Stimulated activated CD4-positive, alpha-beta T cell treated with anti-CD3 and anti-CD28 coated beads, Interleukin-4, amount 100 ng/mL, for 24 hours (primary cell): ENCODE results near the gene INPP5B.
"Not testable (repeated sequence)": the region's sequence is repeated elsewhere in the genome, so short reads cannot be mapped to it uniquely, and the experiment has no call there.

ENCODE experiments used
- DNase-seq: peaks from one replicate; pipeline ENCODE4 v3.0.0-alpha.2; 2020

The INPP5B gene

DNA sequence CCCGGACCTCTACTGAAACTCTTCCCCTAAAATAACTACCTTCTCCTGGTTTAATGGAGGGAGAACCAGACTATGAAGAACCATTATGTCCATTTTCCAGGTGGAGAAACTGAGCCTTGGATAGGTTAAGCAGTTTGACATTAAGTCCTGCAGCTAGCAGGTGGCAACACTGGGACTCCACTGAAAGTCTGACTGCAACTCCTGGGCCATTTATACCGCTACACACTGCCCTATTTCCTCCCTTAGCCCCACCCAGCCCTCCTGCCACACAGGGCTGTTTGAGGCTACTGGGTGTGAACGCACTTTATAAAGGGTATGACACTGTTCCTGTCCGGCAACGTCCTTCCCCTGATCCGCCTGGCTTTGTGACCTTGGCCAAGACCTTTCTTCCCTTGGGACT lies 511 bp upstream of the INPP5B start:
- DNase-seq, result no peak

DNA sequence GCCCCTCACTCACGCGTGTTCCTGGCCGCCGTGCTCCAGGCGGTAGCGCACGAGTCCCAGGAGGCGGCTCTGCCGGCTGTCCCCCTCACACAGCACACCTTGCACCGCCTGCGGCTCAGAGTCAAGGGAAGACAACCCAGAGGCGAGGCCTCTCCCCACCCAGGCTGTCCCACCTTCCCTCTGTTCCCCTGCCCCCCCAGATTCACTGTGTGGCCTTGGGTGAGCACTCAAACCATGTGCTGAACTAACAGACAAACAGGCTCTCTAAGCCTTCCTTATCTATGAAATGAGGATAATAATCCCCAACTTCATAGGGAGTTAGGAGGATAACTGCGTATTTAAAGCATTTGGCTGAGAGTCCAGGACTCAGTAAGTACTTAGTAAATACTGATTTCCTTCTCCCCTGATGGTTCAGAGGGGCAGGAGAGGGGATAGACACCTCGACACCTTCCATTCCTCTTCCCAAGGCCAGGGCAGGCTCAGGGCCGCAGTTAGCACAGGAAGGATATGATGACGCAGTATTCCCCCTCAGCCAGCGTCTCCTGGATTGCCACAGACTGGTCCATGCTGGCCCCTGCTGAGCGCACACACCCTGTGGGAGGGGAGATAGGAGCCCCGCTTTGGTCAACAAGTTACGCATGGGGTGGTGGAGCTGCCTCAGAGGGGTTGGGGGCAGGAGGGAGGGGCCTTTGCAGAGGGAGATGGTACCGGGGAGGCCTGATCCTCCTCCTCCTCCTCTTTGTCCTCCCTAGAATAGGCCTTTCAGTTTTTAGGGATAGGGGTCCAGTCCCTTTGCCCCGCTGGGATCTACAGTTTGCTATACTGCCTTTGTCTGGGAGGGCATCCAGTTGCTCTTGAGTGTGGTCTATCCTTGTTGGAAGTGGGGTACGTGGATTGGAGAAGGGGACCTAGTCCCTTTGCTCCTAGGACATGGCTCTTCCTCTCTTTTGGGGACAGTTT lies 830 bp downstream of the INPP5B start:
- no peak for DNase-seq

DNA sequence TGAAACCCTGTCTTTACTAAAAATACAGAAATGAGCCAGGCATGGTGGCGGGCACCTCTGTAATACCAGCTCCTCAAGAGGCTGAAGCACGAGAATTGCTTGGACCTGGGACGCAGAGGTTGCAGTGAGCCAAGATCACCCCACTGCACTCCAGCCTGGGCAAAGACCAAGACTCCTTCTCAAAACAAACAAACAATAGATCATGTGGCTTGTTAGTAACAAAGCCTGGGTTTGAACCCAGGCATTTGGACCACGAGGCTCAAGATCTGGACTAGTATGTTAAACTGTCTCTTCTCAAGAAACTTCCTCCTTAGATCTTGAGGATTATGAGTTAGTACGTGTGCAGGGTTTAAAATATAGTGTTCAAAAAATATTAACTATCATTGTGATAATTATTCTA lies 1.6 kb downstream of the INPP5B start:
- DNase-seq, result no peak

GRCh38 chr1:37944816-37945215 lies 2.0 kb downstream of the INPP5B start:
- no peak for DNase-seq

GRCh38 chr1:37944086-37944763 lies 2.6 kb downstream of the INPP5B start:
- no peak for DNase-seq

GRCh38 chr1:37940299-37940947 lies 6.4 kb downstream of the INPP5B start:
- DNase-seq, result no peak

DNA sequence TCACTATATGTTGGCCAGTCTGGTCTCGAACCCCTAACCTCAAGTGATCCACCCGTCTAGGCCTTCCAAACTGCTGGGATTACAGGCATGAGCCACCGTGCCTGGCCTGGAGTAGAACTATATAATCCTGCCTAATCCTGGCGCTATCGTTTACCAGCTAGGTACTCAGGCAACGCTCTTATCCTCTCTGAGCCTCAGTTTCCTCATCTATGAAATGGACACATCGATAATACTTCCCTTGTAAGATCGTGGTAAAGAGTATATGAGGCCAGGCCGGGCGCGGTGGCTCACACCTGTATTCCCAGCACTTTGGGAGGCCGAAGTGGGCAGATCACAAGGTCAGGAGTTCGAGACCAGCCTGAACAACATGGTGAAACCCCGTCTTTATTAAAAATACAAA lies 10.1 kb downstream of the INPP5B start:
- not testable (repeated sequence) for DNase-seq

GRCh38 chr1:37932759-37933158 lies 14.1 kb downstream of the INPP5B start:
- DNase-seq, result no peak

DNA sequence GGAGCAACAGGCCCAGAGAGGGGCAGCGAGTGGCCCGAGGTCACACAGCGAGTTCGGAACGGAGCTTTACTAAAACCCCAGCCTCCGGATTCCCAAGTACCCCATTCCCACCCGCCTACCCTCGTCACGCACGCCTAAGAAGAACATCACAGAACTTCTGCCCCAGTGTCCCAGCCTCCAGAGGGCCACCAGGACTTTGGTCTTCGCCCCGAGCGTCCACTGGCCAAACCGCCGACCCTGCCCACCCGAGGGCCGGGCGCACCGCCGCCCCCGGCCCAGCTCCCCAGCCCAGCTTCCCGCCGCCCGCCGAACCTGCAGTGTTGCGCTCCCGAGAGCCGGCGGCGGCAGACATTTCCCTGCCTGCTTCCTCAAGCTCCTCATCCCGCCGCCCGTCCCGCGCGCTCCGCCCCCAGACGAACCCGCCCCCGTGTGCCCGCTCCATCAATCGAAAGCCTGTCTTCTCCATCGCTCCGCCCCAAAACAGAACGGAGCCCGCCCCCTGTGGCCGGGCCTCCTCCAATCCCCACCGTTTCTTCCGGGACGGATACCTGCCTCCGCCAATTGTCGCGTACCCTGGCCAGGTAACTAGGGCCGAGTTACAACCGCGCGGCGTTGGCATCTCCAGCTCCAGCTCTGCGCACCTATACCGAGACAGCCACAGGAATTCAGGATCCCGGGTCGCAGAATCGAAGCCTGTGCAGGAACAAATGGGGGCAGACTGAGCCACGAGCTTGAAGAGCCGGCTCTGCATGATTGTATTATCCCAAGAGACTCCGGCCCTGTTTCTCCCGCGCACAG lies 15.3 kb downstream of the INPP5B start:
- DNase-seq, result peak; percentile 98

GRCh38 chr1:37931102-37931360 lies 15.8 kb downstream of the INPP5B start:
- no peak for DNase-seq

GRCh38 chr1:37930246-37931101 lies 16.4 kb downstream of the INPP5B start:
- peak; percentile 45 for DNase-seq

DNA sequence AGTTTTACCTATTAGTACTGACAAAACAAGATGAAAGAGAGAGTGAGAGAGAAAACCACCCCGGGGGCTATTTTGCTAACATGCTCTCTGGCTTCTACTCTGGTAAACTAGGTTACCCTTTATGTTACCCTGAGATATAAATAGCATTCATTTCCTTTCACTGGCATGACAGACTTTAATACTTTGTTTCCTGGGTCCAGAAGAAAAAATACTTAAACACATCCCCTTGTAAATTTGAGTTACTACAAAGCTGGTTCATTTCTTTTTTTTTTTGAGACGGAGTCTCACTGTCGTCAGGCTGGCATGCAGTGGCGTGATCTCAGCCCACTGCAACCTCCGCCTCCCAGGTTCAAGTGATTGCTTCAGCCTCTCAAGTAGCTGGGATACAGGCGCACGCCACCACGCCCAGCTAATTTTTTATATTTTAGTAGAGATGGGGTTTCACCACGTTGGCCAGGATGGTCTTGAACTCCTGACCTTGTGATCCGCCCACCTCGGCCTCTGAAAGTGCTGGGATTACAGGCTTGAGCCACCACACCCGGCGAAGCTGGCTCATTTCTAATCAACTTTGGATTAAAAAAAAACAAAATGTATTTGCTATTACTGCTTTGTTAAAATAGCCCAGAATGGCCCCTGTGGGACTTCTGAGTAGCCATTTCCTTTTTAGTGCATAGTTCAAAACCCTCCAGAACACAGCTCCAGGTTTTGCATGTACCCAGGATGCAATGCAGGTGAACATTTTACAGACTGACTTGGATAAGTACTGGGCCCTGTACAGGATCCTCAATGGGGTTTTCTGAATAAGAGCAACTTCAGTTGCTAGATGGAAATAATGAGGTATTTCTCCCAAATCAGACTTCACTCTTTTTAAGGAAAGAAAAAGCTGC lies 20.6 kb downstream of the INPP5B start:
- DNase-seq, result no peak

GRCh38 chr1:37925316-37925715 lies 21.5 kb downstream of the INPP5B start:
- no peak for DNase-seq

DNA sequence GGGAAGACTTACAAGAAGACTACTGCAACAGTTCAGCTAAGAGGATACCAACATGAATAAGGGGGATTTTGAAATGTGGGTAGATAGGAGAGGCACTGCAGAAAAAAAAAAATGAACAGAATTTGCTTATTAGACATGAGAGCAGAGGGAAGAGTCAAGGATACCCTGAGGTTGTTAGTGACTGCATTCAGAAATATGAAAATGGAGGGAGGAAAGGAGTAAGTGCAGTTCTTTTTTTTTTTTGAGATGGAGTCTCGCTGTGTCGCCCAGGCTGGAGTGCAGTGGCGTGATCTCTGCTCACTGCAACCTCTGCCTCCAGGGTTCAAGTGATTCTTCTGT lies 23.3 kb downstream of the INPP5B start:
- no peak for DNase-seq

- no peak for DNase-seq
These were observed 23.9 kb downstream of the INPP5B start for GRCh38 chr1:37922767-37923550.

GRCh38 chr1:37919277-37919676 lies 27.6 kb downstream of the INPP5B start:
- DNase-seq, result no peak

- DNase-seq, result no peak
These were observed 31.3 kb downstream of the INPP5B start for GRCh38 chr1:37915476-37916093.

GRCh38 chr1:37914719-37915475 lies 32.0 kb downstream of the INPP5B start:
- no peak for DNase-seq

DNA sequence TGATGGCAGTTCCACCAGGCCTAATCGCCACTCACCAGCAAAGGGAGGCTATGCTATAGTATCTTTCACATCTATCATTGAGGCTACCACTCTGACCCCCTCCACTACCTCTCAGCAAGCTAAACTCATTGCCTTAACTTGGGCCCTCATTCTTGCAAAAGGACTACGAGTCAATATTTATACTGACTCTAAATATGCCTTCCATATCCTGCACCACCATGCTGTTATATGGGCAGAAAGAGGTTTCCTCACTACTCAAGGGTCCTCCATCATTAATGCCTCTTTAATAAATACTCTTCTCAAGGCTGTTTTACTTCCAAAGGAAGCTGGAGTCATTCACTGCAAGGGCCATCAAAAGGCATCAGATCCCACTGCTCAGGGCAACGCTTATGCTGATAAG lies 35.4 kb downstream of the INPP5B start:
- DNase-seq, result not testable (repeated sequence)
